ENCODE results near the gene PELO. TPM values are rescaled to one million over a fixed set of nuclear protein-coding genes. Genes with fewer than 3 reads are reported as not detected.

Gene PELO
- total RNA-seq, 1 donor from 2014 or later, result 11.8 TPM

DNA sequence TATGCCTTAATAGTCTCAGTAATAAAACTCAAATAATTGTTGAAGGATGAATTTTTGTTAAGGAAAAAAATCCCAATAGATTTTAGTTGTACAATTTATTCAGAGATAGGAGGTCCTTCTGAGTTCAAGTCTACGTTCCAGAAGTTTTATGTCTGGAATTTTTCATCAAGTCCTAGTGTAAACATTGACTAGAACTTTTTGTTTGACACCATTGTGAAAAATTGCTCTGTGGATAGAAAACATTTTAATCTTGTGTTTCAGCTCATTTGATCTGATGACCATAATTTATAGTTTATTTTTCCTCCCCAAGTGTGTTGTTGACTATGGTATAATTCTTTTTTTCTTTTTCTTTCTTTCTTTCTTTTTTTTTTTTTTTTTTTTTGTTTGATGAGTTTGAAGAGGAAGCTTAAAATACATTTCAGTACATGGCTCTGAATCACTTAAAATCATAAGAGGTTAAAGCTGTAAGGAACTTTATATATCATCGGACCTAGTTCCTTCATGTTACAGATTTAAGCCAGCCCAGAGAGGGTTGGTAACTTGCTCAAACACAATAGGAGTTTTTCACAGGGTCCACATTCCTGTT is 20.7 kb downstream of the PELO start:
- H3K27ac Mint-ChIP-seq, result no peak overlapping the region
- no peaks in the 10 kb centered on the region for H3K36me3 Mint-ChIP-seq (ENCODE audit: insufficient read depth)
- no peak overlapping the region for H3K4me3 Mint-ChIP-seq (ENCODE audit: low read depth)
- H3K27me3 Mint-ChIP-seq, result no peaks in the 10 kb centered on the region
- no peak for TF ChIP-seq CTCF (IDR thresholded peaks at IDR 0.05; ENCODE audit: unreplicated experiment)
- no peak for DNase-seq (ENCODE audit: low spot score, unreplicated experiment)
- no peaks in the 10 kb centered on the region for H3K9me3 Mint-ChIP-seq (ENCODE audit: low read depth)
- peaks cover 6% of the 10 kb centered on the region for H3K4me1 Mint-ChIP-seq (ENCODE audit: low read depth)

DNA sequence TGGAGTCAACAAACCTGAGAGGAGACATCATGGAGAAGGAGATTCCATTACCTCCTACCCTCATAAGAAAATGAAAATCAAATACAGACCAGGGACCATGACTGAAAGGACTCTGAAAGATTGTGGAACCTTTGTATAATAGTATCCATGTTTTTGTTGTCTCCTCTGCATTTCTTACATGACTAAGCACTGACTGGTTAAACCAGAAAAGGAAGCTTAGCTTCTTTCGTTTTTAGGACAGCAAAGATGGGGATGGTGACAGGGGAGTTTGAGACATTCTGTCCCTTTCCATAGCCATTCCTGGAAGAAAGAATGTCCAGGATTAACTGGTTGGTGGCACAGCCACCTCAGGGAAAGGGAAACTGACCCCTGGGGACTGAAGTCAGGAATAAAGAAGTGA is 22.2 kb downstream of the PELO start:
- no peaks in the 10 kb centered on the region for H3K27me3 Mint-ChIP-seq
- H3K9me3 Mint-ChIP-seq (ENCODE audit: low read depth), result no peaks in the 10 kb centered on the region
- DNase-seq (ENCODE audit: low spot score, unreplicated experiment), result no peak
- TF ChIP-seq CTCF (IDR thresholded peaks at IDR 0.05; ENCODE audit: unreplicated experiment), result no peak
- no peaks in the 10 kb centered on the region for H3K36me3 Mint-ChIP-seq (ENCODE audit: insufficient read depth)
- H3K4me1 Mint-ChIP-seq (ENCODE audit: low read depth), result peaks cover 3% of the 10 kb centered on the region
- no peak overlapping the region for H3K27ac Mint-ChIP-seq
- H3K4me3 Mint-ChIP-seq (ENCODE audit: low read depth), result no peak overlapping the region

DNA sequence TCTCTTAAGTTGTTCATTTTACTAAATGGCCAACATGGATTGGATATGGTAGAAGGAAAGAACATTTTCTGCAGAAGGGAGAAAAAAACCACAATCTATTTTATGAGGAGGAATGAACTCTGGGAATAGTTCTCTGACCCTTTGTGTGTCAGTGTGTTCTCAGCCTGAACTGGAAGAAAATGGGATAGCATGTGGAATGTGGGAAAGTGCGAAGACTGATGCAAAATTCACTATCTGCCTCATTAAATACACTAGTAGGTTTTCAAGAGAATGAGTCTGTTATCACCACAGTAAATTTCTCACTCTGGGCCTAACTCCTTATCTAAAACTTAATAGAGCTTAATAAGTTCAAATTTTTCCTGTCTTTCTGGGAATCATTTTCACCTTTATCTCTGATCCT is 22.7 kb downstream of the PELO start:
- H3K9me3 Mint-ChIP-seq (ENCODE audit: low read depth), result no peaks in the 10 kb centered on the region
- H3K27me3 Mint-ChIP-seq, result no peaks in the 10 kb centered on the region
- DNase-seq (ENCODE audit: low spot score, unreplicated experiment), result no peak
- H3K4me3 Mint-ChIP-seq (ENCODE audit: low read depth), result no peak overlapping the region
- H3K4me1 Mint-ChIP-seq (ENCODE audit: low read depth), result peaks cover 3% of the 10 kb centered on the region
- no peak overlapping the region for H3K27ac Mint-ChIP-seq
- no peaks in the 10 kb centered on the region for H3K36me3 Mint-ChIP-seq (ENCODE audit: insufficient read depth)
- TF ChIP-seq CTCF (IDR thresholded peaks at IDR 0.05; ENCODE audit: unreplicated experiment), result no peak

- H3K4me1 Mint-ChIP-seq (ENCODE audit: low read depth), result peaks cover 3% of the 10 kb centered on the region
- no peaks in the 10 kb centered on the region for H3K27me3 Mint-ChIP-seq
- H3K36me3 Mint-ChIP-seq (ENCODE audit: insufficient read depth), result no peaks in the 10 kb centered on the region
- no peak for DNase-seq (ENCODE audit: low spot score, unreplicated experiment)
- no peak for TF ChIP-seq CTCF (IDR thresholded peaks at IDR 0.05; ENCODE audit: unreplicated experiment)
- H3K27ac Mint-ChIP-seq, result no peak overlapping the region
- no peak overlapping the region for H3K4me3 Mint-ChIP-seq (ENCODE audit: low read depth)
- H3K9me3 Mint-ChIP-seq (ENCODE audit: low read depth), result no peaks in the 10 kb centered on the region
These were observed 23.5 kb downstream of the PELO start for GRCh38 chr5:52811067-52811749.

DNA sequence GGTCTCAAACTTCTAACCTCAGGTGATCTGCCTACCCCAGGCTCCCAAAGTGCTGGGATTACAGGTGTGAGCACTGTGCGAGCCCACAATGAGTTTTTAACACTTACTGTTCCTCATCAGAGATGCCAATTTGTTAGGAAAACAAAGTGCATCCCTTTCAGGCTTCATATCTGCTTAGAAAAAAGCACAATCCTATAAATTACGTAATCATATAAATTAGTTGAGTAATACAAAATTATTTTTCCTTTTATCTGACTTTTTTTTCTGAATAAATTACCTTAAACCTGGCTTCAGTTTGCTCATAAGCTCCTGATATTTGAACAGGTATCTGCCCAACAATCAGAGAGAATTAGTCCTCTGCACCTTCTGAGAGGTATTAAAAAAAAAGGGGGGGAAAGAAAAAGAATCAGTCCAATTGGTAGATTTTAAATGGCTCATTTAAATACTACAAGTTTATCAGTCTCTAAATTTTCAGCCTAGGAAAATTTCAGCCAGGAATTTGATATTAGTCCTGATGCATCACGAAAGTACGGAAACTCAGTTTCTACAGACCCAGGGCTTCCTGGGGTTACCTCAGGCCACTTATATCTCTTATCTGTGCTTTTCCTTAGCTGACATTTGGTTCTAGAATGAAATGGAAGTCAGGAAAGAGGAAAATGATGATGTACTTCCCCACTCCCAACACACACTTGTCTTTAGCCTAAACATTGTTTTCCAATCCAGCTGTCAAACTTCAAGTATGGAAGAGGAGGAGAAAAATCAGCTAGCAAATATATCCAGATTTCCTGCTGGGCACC is 26.8 kb downstream of the PELO start:
- no peaks in the 10 kb centered on the region for H3K9me3 Mint-ChIP-seq (ENCODE audit: low read depth)

More for the DNA sequence above, 26.8 kb downstream of the PELO start:
- Mint-ChIP-seq H3K36me3 (ENCODE audit: insufficient read depth) (no peaks in the 10 kb centered on the region), H3K27ac (no peak overlapping the region), H3K4me3 (ENCODE audit: low read depth) (no peak overlapping the region), H3K4me1 (ENCODE audit: low read depth) (no peaks in the 10 kb centered on the region), H3K27me3 (no peaks in the 10 kb centered on the region)
- no peak for TF ChIP-seq CTCF (IDR thresholded peaks at IDR 0.05; ENCODE audit: unreplicated experiment)
- DNase-seq (ENCODE audit: low spot score, unreplicated experiment), result no peak

All from progenitor cell of endocrine pancreas (in vitro differentiated cells).